ENCODE data around the gene ARHGAP9.

DNA sequence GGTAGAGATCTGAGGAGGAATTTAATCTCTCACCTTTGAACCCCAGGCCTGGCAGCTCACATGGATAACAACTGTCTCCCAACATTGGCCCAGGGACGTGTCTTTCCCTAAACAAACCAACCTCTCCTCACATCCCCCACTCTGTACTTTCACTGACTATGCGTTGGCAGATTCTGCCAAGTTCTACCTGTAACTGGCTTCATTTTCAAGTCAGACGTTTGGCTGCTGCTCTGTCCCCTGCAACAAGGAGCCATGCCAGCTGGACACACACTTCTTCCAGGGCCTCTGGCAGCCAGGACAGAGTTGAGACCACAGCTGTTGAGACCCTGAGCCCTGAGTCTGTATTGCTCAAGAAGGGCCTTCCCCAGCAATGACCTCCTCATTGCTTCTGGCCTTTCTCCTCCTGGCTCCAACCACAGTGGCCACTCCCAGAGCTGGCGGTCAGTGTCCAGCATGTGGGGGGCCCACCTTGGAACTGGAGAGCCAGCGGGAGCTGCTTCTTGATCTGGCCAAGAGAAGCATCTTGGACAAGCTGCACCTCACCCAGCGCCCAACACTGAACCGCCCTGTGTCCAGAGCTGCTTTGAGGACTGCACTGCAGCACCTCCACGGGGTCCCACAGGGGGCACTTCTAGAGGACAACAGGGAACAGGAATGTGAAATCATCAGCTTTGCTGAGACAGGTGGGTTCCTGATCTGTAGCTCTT, 45.0 kb downstream of the ARHGAP9 start, which contains the start of gene INHBC:
- TF ChIP-seq, protein P1, sequence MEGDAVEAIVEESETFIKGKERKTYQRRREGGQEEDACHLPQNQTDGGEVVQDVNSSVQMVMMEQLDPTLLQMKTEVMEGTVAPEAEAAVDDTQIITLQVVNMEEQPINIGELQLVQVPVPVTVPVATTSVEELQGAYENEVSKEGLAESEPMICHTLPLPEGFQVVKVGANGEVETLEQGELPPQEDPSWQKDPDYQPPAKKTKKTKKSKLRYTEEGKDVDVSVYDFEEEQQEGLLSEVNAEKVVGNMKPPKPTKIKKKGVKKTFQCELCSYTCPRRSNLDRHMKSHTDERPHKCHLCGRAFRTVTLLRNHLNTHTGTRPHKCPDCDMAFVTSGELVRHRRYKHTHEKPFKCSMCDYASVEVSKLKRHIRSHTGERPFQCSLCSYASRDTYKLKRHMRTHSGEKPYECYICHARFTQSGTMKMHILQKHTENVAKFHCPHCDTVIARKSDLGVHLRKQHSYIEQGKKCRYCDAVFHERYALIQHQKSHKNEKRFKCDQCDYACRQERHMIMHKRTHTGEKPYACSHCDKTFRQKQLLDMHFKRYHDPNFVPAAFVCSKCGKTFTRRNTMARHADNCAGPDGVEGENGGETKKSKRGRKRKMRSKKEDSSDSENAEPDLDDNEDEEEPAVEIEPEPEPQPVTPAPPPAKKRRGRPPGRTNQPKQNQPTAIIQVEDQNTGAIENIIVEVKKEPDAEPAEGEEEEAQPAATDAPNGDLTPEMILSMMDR (IDR thresholded peaks at IDR 0.05; ENCODE audit: low read depth, low read length) = no peak
- TF ChIP-seq MYC (IDR thresholded peaks at IDR 0.05; ENCODE audit: low read depth, low read length) = no peak
- no peak for TF ChIP-seq POLR2A (IDR thresholded peaks at IDR 0.05; ENCODE audit: extremely low read depth, insufficient read length)
- TF ChIP-seq, protein P2, sequence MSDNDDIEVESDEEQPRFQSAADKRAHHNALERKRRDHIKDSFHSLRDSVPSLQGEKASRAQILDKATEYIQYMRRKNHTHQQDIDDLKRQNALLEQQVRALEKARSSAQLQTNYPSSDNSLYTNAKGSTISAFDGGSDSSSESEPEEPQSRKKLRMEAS (IDR thresholded peaks at IDR 0.05; ENCODE audit: low read depth, low read length) = no peak
